HepG2 (cell line): ENCODE data around the gene SLC6A8. TPM values are rescaled to one million over a fixed set of nuclear protein-coding genes. Genes with fewer than 3 reads are reported as not detected.

Experiments
- ATAD3A ChIP-seq: sonication (generic); formaldehyde crosslinking; IDR thresholded peaks from 2 replicates; pipeline ENCODE4 v1.4.0; 2020; ENCODE audit warnings: missing genetic modification reagents
- CERS6 ChIP-seq: sonication (generic); formaldehyde crosslinking; IDR thresholded peaks from 2 replicates; pipeline ENCODE4 v1.5.0; 2020; ENCODE audit warnings: missing genetic modification reagents
- CSRNP1 ChIP-seq: sonication (generic); formaldehyde crosslinking; IDR thresholded peaks from 2 replicates; pipeline ENCODE4 v1.8.1; 2023; ENCODE audit warnings: mild to moderate bottlenecking, missing genetic modification reagents
- ETS1 ChIP-seq: sonication (generic); formaldehyde crosslinking; IDR thresholded peaks from 2 replicates; pipeline ENCODE4 v1.4.0; 2020; ENCODE audit warnings: missing genetic modification reagents
- MXI1 ChIP-seq: IDR thresholded peaks from 3 replicates; pipeline ENCODE4 v1.6.1; 2012; ENCODE audit warnings: low read depth, low read length, inconsistent platforms, borderline replicate concordance
- MYNN ChIP-seq: sonication (generic); formaldehyde crosslinking; IDR thresholded peaks from 2 replicates; pipeline ENCODE4 v1.4.0; 2020; ENCODE audit warnings: mild to moderate bottlenecking, low read depth, missing genetic modification reagents
- NCOA2 ChIP-seq: sonication (generic); formaldehyde crosslinking; IDR thresholded peaks from 2 replicates; pipeline ENCODE4 v1.8.0; 2022; ENCODE audit warnings: inconsistent platforms
- PREB ChIP-seq: sonication (generic); formaldehyde crosslinking; IDR thresholded peaks from 2 replicates; pipeline ENCODE4 v1.4.0; 2020; ENCODE audit warnings: missing genetic modification reagents
- RAD21 ChIP-seq: fragments of 450-650 bp; formaldehyde crosslinking; IDR thresholded peaks from 2 replicates; pipeline ENCODE4 v1.5.0; 2020; ENCODE audit warnings: mild to moderate bottlenecking
- REPIN1 ChIP-seq: sonication (generic); formaldehyde crosslinking; IDR thresholded peaks from 2 replicates; pipeline ENCODE4 v1.8.0; 2022; ENCODE audit warnings: missing genetic modification reagents, low read depth, mild to moderate bottlenecking, borderline replicate concordance
- SNRNP70 ChIP-seq: fragments of 200-400 bp; formaldehyde crosslinking; IDR thresholded peaks from 2 replicates; pipeline ENCODE4 v1.6.1; 2017; ENCODE audit warnings: mild to moderate bottlenecking, low read depth, low read length, moderate library complexity
- YEATS4 ChIP-seq: sonication (generic); formaldehyde crosslinking; IDR thresholded peaks from 2 replicates; pipeline ENCODE4 v1.4.0; 2020; ENCODE audit warnings: missing genetic modification reagents, borderline replicate concordance
- ZNF142 ChIP-seq: sonication (generic); formaldehyde crosslinking; IDR thresholded peaks from 2 replicates; pipeline ENCODE4 v1.4.0; 2020; ENCODE audit warnings: missing genetic modification reagents
- ZNF143 ChIP-seq: sonication (generic); formaldehyde crosslinking; IDR thresholded peaks from 2 replicates; pipeline ENCODE4 v1.4.0; 2020; ENCODE audit warnings: missing genetic modification reagents
- ZNF784 ChIP-seq: sonication (generic); formaldehyde crosslinking; IDR thresholded peaks from 2 replicates; pipeline ENCODE4 v1.5.1; 2020; ENCODE audit warnings: missing genetic modification reagents, mild to moderate bottlenecking, borderline replicate concordance
- ZNF816 ChIP-seq: sonication (generic); formaldehyde crosslinking; IDR thresholded peaks from 2 replicates; pipeline ENCODE4 v1.8.0; 2022; ENCODE audit warnings: missing genetic modification reagents, mild to moderate bottlenecking, borderline replicate concordance
- ZSCAN12 ChIP-seq: sonication (generic); formaldehyde crosslinking; IDR thresholded peaks from 2 replicates; pipeline ENCODE4 v1.9.0; 2021; ENCODE audit warnings: mild to moderate bottlenecking, missing genetic modification reagents
- polyA plus RNA-seq, 8 experiments: library from polyadenylated mRNA; depleted of rRNA in 3 of 8; stranded (reverse) in 7 of 8; unstranded in 1 of 8; fragments of >200 nt; fragmentation: Illumina TruSeq in 4 of 8; extraction: Trizol in 4 of 8; gene quantifications; 2 replicates each; pipeline versions ENCODE4 v1.2.1 to v1.2.3, GENCODE V29; 2011 to 2016; ENCODE audit warnings: low read depth in 4 of 8, missing spikeins in 1 of 8, mixed read lengths in 1 of 8; ENCODE audit not compliant: insufficient read depth in 1 of 8
- total RNA-seq, 5 experiments: library from RNA; depleted of rRNA; stranded (reverse); fragments of >200 nt; fragmentation: Illumina TruSeq; extraction: Trizol; gene quantifications; 2 replicates each; pipeline ENCODE4 v1.2.3, GENCODE V29; 2016; ENCODE audit warnings: low read depth in 1 of 5

The SLC6A8 gene
- total and polyA plus RNA-seq, 2 of the 13 experiments (the other 11 are each of a cell fraction or from before 2014, with no cell fraction given) = 13.9 to 176 TPM

- TF ChIP-seq REPIN1 (CRISPR knock-in tag) (peak; percentile 41; the same call in 1 of the 2 replicates), ATAD3A (CRISPR knock-in tag) (no peak), MYNN (CRISPR knock-in tag) (no peak), SNRNP70 (no peak), YEATS4 (no peak), CERS6 (CRISPR knock-in tag) (no peak), ZSCAN12 (no peak), ZNF816 (CRISPR knock-in tag) (no peak), MXI1 (no peak; the same call in 2 of the 3 replicates), ZNF142 (no peak), NCOA2 (CRISPR knock-in tag) (no peak), CSRNP1 (CRISPR knock-in tag) (no peak), ZNF143 (no peak), ZNF784 (CRISPR knock-in tag) (no peak), RAD21 (CRISPR knock-in tag) (peak; percentile 74), ETS1 (CRISPR knock-in tag) (no peak), PREB (CRISPR knock-in tag) (no peak)
Observed at GRCh38 chrX:153667956-153668396, 19.8 kb upstream of the SLC6A8 start (continued).
